Suprapubic skin (tissue), 4 donors: ENCODE results near the gene AMD1. TPM values are rescaled to one million over a fixed set of nuclear protein-coding genes. Genes with fewer than 3 reads are reported as not detected.

ENCODE experiments used
- DNase-seq, 2 donors: peaks; one replicate each; pipeline ENCODE4 v3.0.0-alpha.2; 2019; ENCODE audit warnings: low spot score in 2 of 2
- H3K27ac ChIP-seq: fragments of 200-600 bp; sonication (generic); one replicate; pipeline ENCODE4 v1.5.1; 2019
- H3K27me3 ChIP-seq: fragments of 200-600 bp; sonication (generic); one replicate; pipeline ENCODE4 v1.5.1; 2019
- H3K36me3 ChIP-seq: fragments of 200-600 bp; sonication (generic); one replicate; pipeline ENCODE4 v1.5.1; 2019
- H3K4me1 ChIP-seq: fragments of 200-600 bp; sonication (generic); one replicate; pipeline ENCODE4 v1.5.1; 2019
- H3K4me3 ChIP-seq: fragments of 200-600 bp; sonication (generic); one replicate; pipeline ENCODE4 v1.5.1; 2019; ENCODE audit warnings: mild to moderate bottlenecking
- H3K9me3 ChIP-seq: fragments of 200-600 bp; sonication (generic); one replicate; pipeline ENCODE4 v1.5.1; 2019
- EP300 ChIP-seq: sonication (generic); formaldehyde crosslinking; IDR thresholded peaks from one replicate; pipeline ENCODE4 v1.6.1; 2017; ENCODE audit warnings: antibody characterized with exemption
- POLR2A ChIP-seq, 2 donors: fragments of 450-650 bp; IDR thresholded peaks; one replicate each; pipeline ENCODE4 v1.6.1; 2017; ENCODE audit warnings: antibody characterized with exemption in 2 of 2, mild to moderate bottlenecking in 2 of 2, moderate library complexity in 2 of 2
- POLR2AphosphoS5 ChIP-seq, 3 donors: sonication (generic); formaldehyde crosslinking; IDR thresholded peaks; one replicate each; pipeline ENCODE4 v1.6.1; 2017; ENCODE audit warnings: antibody characterized with exemption in 3 of 3
- WGBS: methylation state at CpG from one replicate; pipeline ENCODE4 v1.1.5; 2018; 5-methylcytosine and 5-hydroxymethylcytosine counted together
- total RNA-seq, 4 donors: library from RNA; depleted of rRNA; stranded (reverse); fragments of >200 nt; gene quantifications; one replicate each; pipeline ENCODE4 v1.1.0, GENCODE V29; 2016
- TF ChIP-seq, protein P1 (sequence below), 2 donors: fragments of 200-600 bp in 1 of 2; fragments of 450-650 bp in 1 of 2; sonication (generic) in 1 of 2; IDR thresholded peaks; one replicate each; pipeline ENCODE4 v1.5.1; 2016 to 2019; ENCODE audit warnings: antibody characterized with exemption in 2 of 2, mild to moderate bottlenecking in 1 of 2, moderate library complexity in 1 of 2

AMD1 gene
- total RNA-seq, 4 donors from 2014 or later = 55.4 to 75.7 (median 69.3) TPM

GRCh38 chr6:110858016-110858415 is 16.6 kb upstream of the AMD1 start:
- Histone ChIP-seq H3K9me3 (no peaks in the 10 kb centered on the region), H3K36me3 (no peaks in the 10 kb centered on the region), H3K4me1 (no peaks in the 10 kb centered on the region), H3K27me3 (no peaks in the 10 kb centered on the region), H3K4me3 (no peak overlapping the region), H3K27ac (no peak overlapping the region)
- no peak for DNase-seq
- WGBS = 91% methylated on average over 15 of the region's 21 CpGs
- TF ChIP-seq, protein P1, sequence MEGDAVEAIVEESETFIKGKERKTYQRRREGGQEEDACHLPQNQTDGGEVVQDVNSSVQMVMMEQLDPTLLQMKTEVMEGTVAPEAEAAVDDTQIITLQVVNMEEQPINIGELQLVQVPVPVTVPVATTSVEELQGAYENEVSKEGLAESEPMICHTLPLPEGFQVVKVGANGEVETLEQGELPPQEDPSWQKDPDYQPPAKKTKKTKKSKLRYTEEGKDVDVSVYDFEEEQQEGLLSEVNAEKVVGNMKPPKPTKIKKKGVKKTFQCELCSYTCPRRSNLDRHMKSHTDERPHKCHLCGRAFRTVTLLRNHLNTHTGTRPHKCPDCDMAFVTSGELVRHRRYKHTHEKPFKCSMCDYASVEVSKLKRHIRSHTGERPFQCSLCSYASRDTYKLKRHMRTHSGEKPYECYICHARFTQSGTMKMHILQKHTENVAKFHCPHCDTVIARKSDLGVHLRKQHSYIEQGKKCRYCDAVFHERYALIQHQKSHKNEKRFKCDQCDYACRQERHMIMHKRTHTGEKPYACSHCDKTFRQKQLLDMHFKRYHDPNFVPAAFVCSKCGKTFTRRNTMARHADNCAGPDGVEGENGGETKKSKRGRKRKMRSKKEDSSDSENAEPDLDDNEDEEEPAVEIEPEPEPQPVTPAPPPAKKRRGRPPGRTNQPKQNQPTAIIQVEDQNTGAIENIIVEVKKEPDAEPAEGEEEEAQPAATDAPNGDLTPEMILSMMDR (IDR thresholded peaks at IDR 0.05) = no peak
- TF ChIP-seq EP300 (no peak), POLR2AphosphoS5 (IDR thresholded peaks at IDR 0.05) (no peak), POLR2A (IDR thresholded peaks at IDR 0.05) (no peak)

- Histone ChIP-seq H3K4me3 (no peak overlapping the region), H3K36me3 (no peaks in the 10 kb centered on the region), H3K4me1 (no peaks in the 10 kb centered on the region), H3K27ac (no peak overlapping the region), H3K27me3 (no peaks in the 10 kb centered on the region), H3K9me3 (no peaks in the 10 kb centered on the region)
- TF ChIP-seq EP300 (no peak), POLR2AphosphoS5 (IDR thresholded peaks at IDR 0.05) (no peak), POLR2A (IDR thresholded peaks at IDR 0.05) (no peak)
- TF ChIP-seq, protein P1 (IDR thresholded peaks at IDR 0.05) = no peak
- 91% methylated on average over 24 of the region's 31 CpGs for WGBS
- no peak for DNase-seq
These were observed 15.9 kb upstream of the AMD1 start for GRCh38 chr6:110858562-110859214.

DNA sequence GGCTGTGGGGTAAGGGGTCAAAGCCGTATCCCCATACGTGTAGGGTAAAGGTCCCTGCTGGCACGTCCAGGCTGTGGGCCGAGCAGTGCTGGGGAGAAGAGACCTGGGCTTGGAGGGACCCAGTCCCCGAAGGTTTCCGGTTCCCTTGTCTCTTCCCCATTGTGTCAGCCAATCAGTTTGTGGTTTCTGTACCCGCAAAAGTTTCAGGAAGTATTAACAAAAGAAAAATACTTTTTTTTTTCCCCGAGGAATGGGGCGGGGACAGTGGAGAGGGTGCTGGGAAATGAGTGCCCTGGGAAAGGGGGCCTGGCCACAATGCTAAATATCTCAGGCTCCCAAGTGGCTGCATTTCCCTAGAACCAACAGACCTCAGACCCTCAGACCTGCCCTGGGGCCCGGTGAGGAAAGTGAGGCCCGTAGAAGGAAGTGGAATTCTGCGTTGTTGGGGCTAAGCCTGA is 15.2 kb upstream of the AMD1 start:
- 76% methylated on average over 12 of the region's 12 CpGs for WGBS
- no peak overlapping the region for H3K4me3 ChIP-seq

GRCh38 chr6:110864824-110865223 is 9.8 kb upstream of the AMD1 start:
- no peak for TF ChIP-seq EP300
- TF ChIP-seq, protein P1 (IDR thresholded peaks at IDR 0.05) = no peak
- TF ChIP-seq POLR2A (IDR thresholded peaks at IDR 0.05) = no peak
- no peak for TF ChIP-seq POLR2AphosphoS5 (IDR thresholded peaks at IDR 0.05)
- H3K27ac ChIP-seq = no peak overlapping the region
- no peak for DNase-seq
- WGBS = 63% methylated on average over 2 of the region's 2 CpGs
- no peak overlapping the region for H3K4me3 ChIP-seq
- H3K27me3 ChIP-seq = no peaks in the 10 kb centered on the region
- H3K9me3 ChIP-seq = no peaks in the 10 kb centered on the region
- no peaks in the 10 kb centered on the region for H3K4me1 ChIP-seq
- no peaks in the 10 kb centered on the region for H3K36me3 ChIP-seq

More for the DNA sequence above, 15.2 kb upstream of the AMD1 start:
- no peaks in the 10 kb centered on the region for H3K4me1 ChIP-seq
- no peak overlapping the region for H3K27ac ChIP-seq
- no peaks in the 10 kb centered on the region for H3K27me3 ChIP-seq
- no peak for TF ChIP-seq EP300
- TF ChIP-seq, protein P1 (IDR thresholded peaks at IDR 0.05) = no peak
- TF ChIP-seq POLR2AphosphoS5 (IDR thresholded peaks at IDR 0.05) = no peak
- TF ChIP-seq POLR2A (IDR thresholded peaks at IDR 0.05) = no peak
- DNase-seq = no peak
- no peaks in the 10 kb centered on the region for H3K36me3 ChIP-seq
- H3K9me3 ChIP-seq = no peaks in the 10 kb centered on the region

DNA sequence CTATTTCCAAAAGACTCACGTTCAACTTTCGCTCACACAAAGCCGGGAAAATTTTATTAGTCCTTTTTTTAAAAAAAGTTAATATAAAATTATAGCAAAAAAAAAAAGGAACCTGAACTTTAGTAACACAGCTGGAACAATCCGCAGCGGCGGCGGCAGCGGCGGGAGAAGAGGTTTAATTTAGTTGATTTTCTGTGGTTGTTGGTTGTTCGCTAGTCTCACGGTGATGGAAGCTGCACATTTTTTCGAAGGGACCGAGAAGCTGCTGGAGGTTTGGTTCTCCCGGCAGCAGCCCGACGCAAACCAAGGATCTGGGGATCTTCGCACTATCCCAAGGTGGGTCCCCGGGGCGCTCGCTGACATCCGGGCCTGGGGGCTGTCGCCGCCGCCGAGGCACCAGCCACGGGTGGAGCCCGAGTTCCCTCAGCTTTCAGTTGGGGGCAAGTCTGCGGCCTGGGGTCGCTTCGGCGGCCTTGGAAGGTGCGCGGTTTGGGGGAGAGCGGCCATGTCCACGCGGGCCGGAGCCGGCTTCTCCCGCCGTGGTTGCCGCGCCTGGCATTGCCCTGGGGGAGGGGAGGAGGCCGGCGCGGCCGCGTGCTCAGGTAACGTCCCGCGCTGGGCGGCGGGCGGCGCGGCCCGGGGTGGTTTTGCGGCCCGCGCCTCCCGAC is 429 bp downstream of the AMD1 start:
- Histone ChIP-seq H3K9me3 (no peaks in the 10 kb centered on the region), H3K4me3 (peak overlapping the region; percentile 97), H3K4me1 (peaks cover 42% of the 10 kb centered on the region), H3K27ac (peak overlapping the region; percentile 96), H3K27me3 (no peaks in the 10 kb centered on the region), H3K36me3 (no peaks in the 10 kb centered on the region)
- peak in 1 of 2 donors; percentile 70 for DNase-seq
- under 1% methylated on average over 17 of the region's 60 CpGs for WGBS
- TF ChIP-seq EP300 = no peak
- TF ChIP-seq, protein P1 (IDR thresholded peaks at IDR 0.05) = no peak
- no peak for TF ChIP-seq POLR2AphosphoS5 (IDR thresholded peaks at IDR 0.05)
- TF ChIP-seq POLR2A (IDR thresholded peaks at IDR 0.05) = no peak
